Measurements from ENCODE around the gene CYP2D6. TPM values are rescaled to one million over a fixed set of nuclear protein-coding genes. Genes with fewer than 3 reads are reported as not detected.
A peak's percentile ranks its signal among the peaks of the same experiment; 100 is the strongest.
"Not testable (repeated sequence)": the region's sequence is repeated elsewhere in the genome, so short reads cannot be mapped to it uniquely, and the experiment has no call there.

Gene CYP2D6
- total and polyA plus RNA-seq, 2 donors, result 0.42 to 9.2 TPM

- not testable (repeated sequence) for H3K36me3 ChIP-seq (ENCODE audit: control insufficient read depth in 2 of 2, insufficient read depth in 2 of 2, low read length in 1 of 2); H3K27me3 ChIP-seq (ENCODE audit: control insufficient read depth in 2 of 2, insufficient read depth in 1 of 2, low read length in 1 of 2); H3K4me3 ChIP-seq (ENCODE audit: low read length in 2 of 2); H3K9me3 ChIP-seq (ENCODE audit: control insufficient read depth in 2 of 2, insufficient read depth in 1 of 2, low read length in 1 of 2); H3K4me1 ChIP-seq (ENCODE audit: control insufficient read depth in 2 of 2, insufficient read depth in 2 of 2, low read length in 2 of 2); H3K27ac ChIP-seq (ENCODE audit: low read depth in 1 of 2, low read length in 1 of 2); DNase-seq (ENCODE audit: low read depth in 6 of 9, low spot score in 9 of 9)
- WGBS, result 80% methylated on average over 65 of the region's 65 CpGs
Observed at GRCh38 chr22:42128776-42129694, 1.6 kb downstream of the CYP2D6 start.

GRCh38 chr22:42128007-42128406 lies 2.6 kb downstream of the CYP2D6 start:
- not testable (repeated sequence) for H3K36me3 ChIP-seq (ENCODE audit: control insufficient read depth in 2 of 2, insufficient read depth in 2 of 2, low read length in 1 of 2); H3K4me1 ChIP-seq (ENCODE audit: control insufficient read depth in 2 of 2, insufficient read depth in 2 of 2, low read length in 2 of 2); H3K27ac ChIP-seq (ENCODE audit: low read depth in 1 of 2, low read length in 1 of 2); H3K27me3 ChIP-seq (ENCODE audit: control insufficient read depth in 2 of 2, insufficient read depth in 1 of 2, low read length in 1 of 2); H3K4me3 ChIP-seq (ENCODE audit: low read length in 2 of 2); DNase-seq (ENCODE audit: low read depth in 6 of 9, low spot score in 9 of 9); H3K9me3 ChIP-seq (ENCODE audit: control insufficient read depth in 2 of 2, insufficient read depth in 1 of 2, low read length in 1 of 2)
- 96% methylated on average over 13 of the region's 13 CpGs for WGBS

GRCh38 chr22:42127606-42128005 lies 3.0 kb downstream of the CYP2D6 start:
- Histone ChIP-seq H3K27me3 (ENCODE audit: control insufficient read depth in 2 of 2, insufficient read depth in 1 of 2, low read length in 1 of 2) (no peaks in the 10 kb centered on the region), H3K36me3 (ENCODE audit: control insufficient read depth in 2 of 2, insufficient read depth in 2 of 2, low read length in 1 of 2) (peaks cover 0 to 4% of the 10 kb centered on the region in 2 donors), H3K27ac (ENCODE audit: low read depth in 1 of 2, low read length in 1 of 2) (no peak overlapping the region), H3K4me1 (ENCODE audit: control insufficient read depth in 2 of 2, insufficient read depth in 2 of 2, low read length in 2 of 2) (no peaks in the 10 kb centered on the region), H3K9me3 (ENCODE audit: control insufficient read depth in 2 of 2, insufficient read depth in 1 of 2, low read length in 1 of 2) (peaks cover 0 to 4% of the 10 kb centered on the region in 2 donors), H3K4me3 (ENCODE audit: low read length in 2 of 2) (no peak overlapping the region)
- DNase-seq (ENCODE audit: low read depth in 6 of 9, low spot score in 9 of 9), result no peak
- WGBS, result 91% methylated on average over 16 of the region's 16 CpGs

- H3K27ac ChIP-seq (ENCODE audit: low read depth in 1 of 2, low read length in 1 of 2); DNase-seq (ENCODE audit: low read depth in 6 of 9, low spot score in 9 of 9); H3K9me3 ChIP-seq (ENCODE audit: control insufficient read depth in 2 of 2, insufficient read depth in 1 of 2, low read length in 1 of 2); H3K36me3 ChIP-seq (ENCODE audit: control insufficient read depth in 2 of 2, insufficient read depth in 2 of 2, low read length in 1 of 2); H3K27me3 ChIP-seq (ENCODE audit: control insufficient read depth in 2 of 2, insufficient read depth in 1 of 2, low read length in 1 of 2); H3K4me3 ChIP-seq (ENCODE audit: low read length in 2 of 2): not testable (repeated sequence)
- whole genome bisulfite sequencing, result no CpG with 5 or more reads among the region's 4 CpGs
- peaks cover 7 to 21% of the 10 kb centered on the region in 2 donors for H3K4me1 ChIP-seq (ENCODE audit: control insufficient read depth in 2 of 2, insufficient read depth in 2 of 2, low read length in 2 of 2)
Observed at GRCh38 chr22:42123529-42123928, 7.1 kb downstream of the CYP2D6 start.

- 7% methylated on average over 15 of the region's 15 CpGs for WGBS
- Histone ChIP-seq H3K27ac (ENCODE audit: low read depth in 1 of 2, low read length in 1 of 2) (peak overlapping the region; percentile 0 to 42), H3K4me3 (ENCODE audit: low read length in 2 of 2) (peak overlapping the region in 1 of 2 donors; percentile 17), H3K4me1 (ENCODE audit: control insufficient read depth in 2 of 2, insufficient read depth in 2 of 2, low read length in 2 of 2) (peaks cover 7 to 21% of the 10 kb centered on the region in 2 donors), H3K9me3 (ENCODE audit: control insufficient read depth in 2 of 2, insufficient read depth in 1 of 2, low read length in 1 of 2) (peaks cover 1 to 11% of the 10 kb centered on the region in 2 donors)
- not testable (repeated sequence) for H3K36me3 ChIP-seq (ENCODE audit: control insufficient read depth in 2 of 2, insufficient read depth in 2 of 2, low read length in 1 of 2); H3K27me3 ChIP-seq (ENCODE audit: control insufficient read depth in 2 of 2, insufficient read depth in 1 of 2, low read length in 1 of 2)
- DNase-seq (ENCODE audit: low read depth in 6 of 9, low spot score in 9 of 9), result peak; percentile 24 to 84 (median 56)
Observed at GRCh38 chr22:42120231-42121021, 10.2 kb downstream of the CYP2D6 start.

- no peak overlapping the region for H3K4me3 ChIP-seq (ENCODE audit: low read length in 2 of 2)
- H3K9me3 ChIP-seq (ENCODE audit: control insufficient read depth in 2 of 2, insufficient read depth in 1 of 2, low read length in 1 of 2), result peaks cover 2 to 20% of the 10 kb centered on the region in 2 donors
- 98% methylated on average over 4 of the region's 4 CpGs for WGBS
- peaks cover 7 to 21% of the 10 kb centered on the region in 2 donors for H3K4me1 ChIP-seq (ENCODE audit: control insufficient read depth in 2 of 2, insufficient read depth in 2 of 2, low read length in 2 of 2)
- no peaks in the 10 kb centered on the region for H3K36me3 ChIP-seq (ENCODE audit: control insufficient read depth in 2 of 2, insufficient read depth in 2 of 2, low read length in 1 of 2)
- DNase-seq (ENCODE audit: low read depth in 6 of 9, low spot score in 9 of 9), result no peak
- H3K27me3 ChIP-seq (ENCODE audit: control insufficient read depth in 2 of 2, insufficient read depth in 1 of 2, low read length in 1 of 2), result no peaks in the 10 kb centered on the region
- H3K27ac ChIP-seq (ENCODE audit: low read depth in 1 of 2, low read length in 1 of 2), result no peak overlapping the region
Observed at GRCh38 chr22:42116848-42117424, 13.7 kb downstream of the CYP2D6 start.

GRCh38 chr22:42115420-42115830 lies 15.2 kb downstream of the CYP2D6 start:
- H3K27ac ChIP-seq (ENCODE audit: low read depth in 1 of 2, low read length in 1 of 2); H3K4me3 ChIP-seq (ENCODE audit: low read length in 2 of 2); H3K36me3 ChIP-seq (ENCODE audit: control insufficient read depth in 2 of 2, insufficient read depth in 2 of 2, low read length in 1 of 2); H3K27me3 ChIP-seq (ENCODE audit: control insufficient read depth in 2 of 2, insufficient read depth in 1 of 2, low read length in 1 of 2); DNase-seq (ENCODE audit: low read depth in 6 of 9, low spot score in 9 of 9): not testable (repeated sequence)
- Histone ChIP-seq H3K9me3 (ENCODE audit: control insufficient read depth in 2 of 2, insufficient read depth in 1 of 2, low read length in 1 of 2) (peaks cover 2 to 20% of the 10 kb centered on the region in 2 donors), H3K4me1 (ENCODE audit: control insufficient read depth in 2 of 2, insufficient read depth in 2 of 2, low read length in 2 of 2) (peaks cover 2 to 11% of the 10 kb centered on the region in 2 donors)
- 91% methylated on average over 6 of the region's 6 CpGs for WGBS

GRCh38 chr22:42114721-42115120 lies 15.9 kb downstream of the CYP2D6 start:
- WGBS, result over 99% methylated on average over 7 of the region's 7 CpGs
- Histone ChIP-seq H3K27me3 (ENCODE audit: control insufficient read depth in 2 of 2, insufficient read depth in 1 of 2, low read length in 1 of 2) (no peaks in the 10 kb centered on the region), H3K4me1 (ENCODE audit: control insufficient read depth in 2 of 2, insufficient read depth in 2 of 2, low read length in 2 of 2) (peaks cover 0 to 4% of the 10 kb centered on the region in 2 donors)

More at GRCh38 chr22:42114721-42115120, 15.9 kb downstream of the CYP2D6 start:
- Histone ChIP-seq H3K27ac (ENCODE audit: low read depth in 1 of 2, low read length in 1 of 2) (no peak overlapping the region), H3K4me3 (ENCODE audit: low read length in 2 of 2) (no peak overlapping the region), H3K36me3 (ENCODE audit: control insufficient read depth in 2 of 2, insufficient read depth in 2 of 2, low read length in 1 of 2) (no peaks in the 10 kb centered on the region), H3K9me3 (ENCODE audit: control insufficient read depth in 2 of 2, insufficient read depth in 1 of 2, low read length in 1 of 2) (peaks cover 2 to 18% of the 10 kb centered on the region in 2 donors)
- no peak for DNase-seq (ENCODE audit: low read depth in 6 of 9, low spot score in 9 of 9)

All from thymus (tissue), 11 donors.